K562 (cell line): ENCODE results near the gene CST9L. TPM values are rescaled to one million over a fixed set of nuclear protein-coding genes. Genes with fewer than 3 reads are reported as not detected.

Experiments used
- CHD7 ChIP-seq: fragments of 200-600 bp; sonication (generic); IDR thresholded peaks from one replicate; pipeline ENCODE4 v1.6.1; 2012; ENCODE audit warnings: mild to moderate bottlenecking, low read depth, low read length, inconsistent platforms
- ETS1 ChIP-seq: conservative IDR thresholded peaks from 2 replicates; pipeline ENCODE4 v1.6.1; 2011; ENCODE audit warnings: low read depth, mild to moderate bottlenecking, low read length; ENCODE audit not compliant: control insufficient read depth
- GABPB2 ChIP-seq: fragments of 250-450 bp; sonication (Bioruptor Pico); conservative IDR thresholded peaks from 2 replicates; pipeline ENCODE4 v1.5.1; 2021; ENCODE audit warnings: mild to moderate bottlenecking
- HNRNPH1 ChIP-seq: fragments of 200-400 bp; formaldehyde crosslinking; optimal IDR thresholded peaks from 2 replicates; pipeline ENCODE3; 2017; ENCODE audit warnings: low read depth, mild to moderate bottlenecking, low read length, moderate library complexity
- KDM1A ChIP-seq, 2 experiments: fragments of 450-650 bp; IDR thresholded peaks; 2 replicates each; pipeline ENCODE4 v1.6.1; 2016; ENCODE audit warnings: mild to moderate bottlenecking in 2 of 2
- KDM5B ChIP-seq: fragments of 200-600 bp; sonication (generic); IDR thresholded peaks from 2 replicates; pipeline ENCODE4 v1.6.1; 2012; ENCODE audit warnings: low read depth, mild to moderate bottlenecking, moderate library complexity, low read length, control low read depth, inconsistent platforms; ENCODE audit not compliant: insufficient replicate concordance
- MITF ChIP-seq: IDR thresholded peaks from 2 replicates; pipeline ENCODE4 v1.6.1; 2014; ENCODE audit warnings: antibody characterized with exemption
- ZNF561 ChIP-seq: fragments of 450-650 bp; formaldehyde crosslinking; conservative IDR thresholded peaks from 2 replicates; pipeline ENCODE4 v1.4.0; 2020; ENCODE audit warnings: mild to moderate bottlenecking, moderate library complexity
- ZNF583 ChIP-seq: fragments of 250-450 bp; sonication (Bioruptor Pico); IDR thresholded peaks from 2 replicates; pipeline ENCODE4 v1.4.0; 2020
- polyA plus RNA-seq, 8 experiments: library from polyadenylated mRNA; depleted of rRNA in 4 of 8; stranded (reverse) in 5 of 8; unstranded in 3 of 8; fragments of >200 nt; fragmentation: Nextera tagmentation in 2 of 8; fragmentation: Illumina TruSeq in 1 of 8; extraction: Ambion mirVana in 2 of 8; extraction: Trizol in 1 of 8; gene quantifications; 2 replicates each; pipeline versions ENCODE4 v1.2.1 to v1.2.3, GENCODE V29; 2011 to 2014; ENCODE audit warnings: inconsistent platforms in 1 of 8, missing spikeins in 1 of 8
- total RNA-seq, 7 experiments: library from RNA; depleted of rRNA in 6 of 7; stranded (reverse); fragments of >200 nt in 6 of 7; fragmentation: Illumina TruSeq in 2 of 7; extraction: Trizol in 2 of 7; gene quantifications; 2 replicates each; pipeline versions ENCODE4 v1.2.1 to v1.2.3, GENCODE V29; 2011 to 2021; ENCODE audit warnings: low replicate concordance in 1 of 7

CST9L gene
- total and polyA plus RNA-seq, 9 of the 15 experiments (the other 6 are each of a cell fraction or from before 2014, with no cell fraction given), result not detected

GRCh38 chr20:23533161-23533560 is 35.1 kb downstream of the CST9L start (continued):
- TF ChIP-seq MITF (no peak), KDM5B (no peak), HNRNPH1 (no peak), ETS1 (no peak), ZNF561 (CRISPR knock-in tag) (no peak), GABPB2 (CRISPR knock-in tag) (no peak), ZNF583 (no peak), KDM1A (IDR thresholded peaks at IDR 0.05) (no peak), CHD7 (no peak)
